ENCODE measurements around the gene RPS2.
A peak's percentile ranks its signal among the peaks of the same experiment; 100 is the strongest.

The RPS2 gene

GRCh38 chr16:1993731-1994131, 29.1 kb upstream of the RPS2 start:
- Histone ChIP-seq H3K4me3 (ENCODE audit: low read depth, low read length) (no peak overlapping the region), H3K79me2 (ENCODE audit: control insufficient read depth, insufficient read depth, low read length, poor library complexity) (no peaks in the 10 kb centered on the region), H3K18ac (ENCODE audit: low read length) (no peak overlapping the region), H3K79me1 (ENCODE audit: low read length) (peaks cover 5% of the 10 kb centered on the region), H2AK5ac (ENCODE audit: low read length) (no peak overlapping the region), H2AFZ (ENCODE audit: insufficient read depth, low read length, poor library complexity) (no peak overlapping the region), H3K4me1 (ENCODE audit: control insufficient read depth in 1 of 2, insufficient read depth in 2 of 2, low read length in 2 of 2) (peaks cover 9 to 18% of the 10 kb centered on the region in 2 experiments), H3K4ac (ENCODE audit: low read depth, low read length) (no peak overlapping the region), H3K27ac (ENCODE audit: low read depth, low read length) (no peak overlapping the region), H4K8ac (ENCODE audit: low read depth, low read length) (no peak overlapping the region), H3K9ac (ENCODE audit: low read length) (no peak overlapping the region), H2BK5ac (ENCODE audit: low read depth, low read length, poor library complexity) (no peak overlapping the region), H4K12ac (ENCODE audit: low read depth, low read length) (no peak overlapping the region), H2BK12ac (ENCODE audit: low read length) (no peak overlapping the region), H2BK120ac (ENCODE audit: insufficient read depth, low read length, poor library complexity) (no peak overlapping the region), H3K14ac (ENCODE audit: low read length) (no peak overlapping the region), H4K91ac (ENCODE audit: low read depth, low read length) (no peak overlapping the region), H3K23ac (ENCODE audit: low read length) (no peak overlapping the region), H3K4me2 (ENCODE audit: low read length) (no peak overlapping the region), H3K9me3 (ENCODE audit: insufficient read depth, low read depth, low read length) (peaks cover 19% of the 10 kb centered on the region), H3K27me3 (ENCODE audit: insufficient read depth, low read length) (peaks cover 31% of the 10 kb centered on the region), H3K36me3 (ENCODE audit: control insufficient read depth in 1 of 2, insufficient read depth in 2 of 2, low read length in 2 of 2) (peaks cover 14 to 20% of the 10 kb centered on the region in 2 experiments)
- peak in 1 of 2 donors; percentile 36 for DNase-seq
- WGBS (ENCODE audit: extremely low coverage, insufficient coverage, insufficient read length): no CpG with 5 or more reads among the region's 2 CpGs

- Histone ChIP-seq H3K9me3 (ENCODE audit: insufficient read depth, low read depth, low read length) (peaks cover 19% of the 10 kb centered on the region), H3K27ac (ENCODE audit: low read depth, low read length) (no peak overlapping the region), H3K27me3 (ENCODE audit: insufficient read depth, low read length) (peaks cover 33% of the 10 kb centered on the region), H3K79me1 (ENCODE audit: low read length) (peaks cover 5% of the 10 kb centered on the region), H3K9ac (ENCODE audit: low read length) (no peak overlapping the region), H2BK5ac (ENCODE audit: low read depth, low read length, poor library complexity) (no peak overlapping the region), H3K23ac (ENCODE audit: low read length) (no peak overlapping the region), H3K4me3 (ENCODE audit: low read depth, low read length) (peak overlapping the region; percentile 32), H2BK12ac (ENCODE audit: low read length) (no peak overlapping the region), H2BK120ac (ENCODE audit: insufficient read depth, low read length, poor library complexity) (no peak overlapping the region), H3K4me1 (ENCODE audit: control insufficient read depth in 1 of 2, insufficient read depth in 2 of 2, low read length in 2 of 2) (peaks cover 9 to 18% of the 10 kb centered on the region in 2 experiments), H4K8ac (ENCODE audit: low read depth, low read length) (peak overlapping the region; percentile 44), H3K4me2 (ENCODE audit: low read length) (peak overlapping the region; percentile 42), H3K36me3 (ENCODE audit: control insufficient read depth in 1 of 2, insufficient read depth in 2 of 2, low read length in 2 of 2) (peaks cover 5 to 10% of the 10 kb centered on the region in 2 experiments), H3K79me2 (ENCODE audit: control insufficient read depth, insufficient read depth, low read length, poor library complexity) (no peaks in the 10 kb centered on the region), H4K12ac (ENCODE audit: low read depth, low read length) (no peak overlapping the region), H3K18ac (ENCODE audit: low read length) (no peak overlapping the region), H2AK5ac (ENCODE audit: low read length) (no peak overlapping the region), H3K4ac (ENCODE audit: low read depth, low read length) (no peak overlapping the region), H4K91ac (ENCODE audit: low read depth, low read length) (no peak overlapping the region), H3K14ac (ENCODE audit: low read length) (no peak overlapping the region), H2AFZ (ENCODE audit: insufficient read depth, low read length, poor library complexity) (peak overlapping the region; percentile 28)
- no CpG with 5 or more reads among the region's 50 CpGs for WGBS (ENCODE audit: extremely low coverage, insufficient coverage, insufficient read length)
- DNase-seq: no peak
Observed at GRCh38 chr16:1992704-1993317, 28.2 kb upstream of the RPS2 start.

- Histone ChIP-seq H3K27ac (ENCODE audit: low read depth, low read length) (no peak overlapping the region), H3K4me3 (ENCODE audit: low read depth, low read length) (peak overlapping the region; percentile 42), H3K14ac (ENCODE audit: low read length) (peak overlapping the region; percentile 53), H3K23ac (ENCODE audit: low read length) (no peak overlapping the region), H3K4me2 (ENCODE audit: low read length) (peak overlapping the region; percentile 42), H3K4me1 (ENCODE audit: control insufficient read depth in 1 of 2, insufficient read depth in 2 of 2, low read length in 2 of 2) (peaks cover 9 to 18% of the 10 kb centered on the region in 2 experiments), H2AFZ (ENCODE audit: insufficient read depth, low read length, poor library complexity) (peak overlapping the region; percentile 89), H3K9me3 (ENCODE audit: insufficient read depth, low read depth, low read length) (peaks cover 19% of the 10 kb centered on the region), H2AK5ac (ENCODE audit: low read length) (no peak overlapping the region), H2BK5ac (ENCODE audit: low read depth, low read length, poor library complexity) (no peak overlapping the region), H4K91ac (ENCODE audit: low read depth, low read length) (peak overlapping the region; percentile 56), H4K8ac (ENCODE audit: low read depth, low read length) (peak overlapping the region; percentile 87), H3K36me3 (ENCODE audit: control insufficient read depth in 1 of 2, insufficient read depth in 2 of 2, low read length in 2 of 2) (peaks cover 5 to 6% of the 10 kb centered on the region in 2 experiments), H3K4ac (ENCODE audit: low read depth, low read length) (no peak overlapping the region), H3K18ac (ENCODE audit: low read length) (peak overlapping the region; percentile 78), H4K12ac (ENCODE audit: low read depth, low read length) (peak overlapping the region; percentile 34), H3K27me3 (ENCODE audit: insufficient read depth, low read length) (peaks cover 33% of the 10 kb centered on the region), H2BK120ac (ENCODE audit: insufficient read depth, low read length, poor library complexity) (no peak overlapping the region), H3K79me1 (ENCODE audit: low read length) (peaks cover 5% of the 10 kb centered on the region), H3K9ac (ENCODE audit: low read length) (no peak overlapping the region), H2BK12ac (ENCODE audit: low read length) (peak overlapping the region; percentile 25), H3K79me2 (ENCODE audit: control insufficient read depth, insufficient read depth, low read length, poor library complexity) (no peaks in the 10 kb centered on the region)
- WGBS (ENCODE audit: extremely low coverage, insufficient coverage, insufficient read length): no CpG with 5 or more reads among the region's 96 CpGs
- DNase-seq: peak; percentile 86 to 92
Observed at GRCh38 chr16:1991948-1992703, 27.5 kb upstream of the RPS2 start.

GRCh38 chr16:1991588-1991947, 26.9 kb upstream of the RPS2 start:
- no CpG with 5 or more reads among the region's 22 CpGs for WGBS (ENCODE audit: extremely low coverage, insufficient coverage, insufficient read length)
- H2BK12ac ChIP-seq (ENCODE audit: low read length): peak overlapping the region; percentile 25
- H3K79me2 ChIP-seq (ENCODE audit: control insufficient read depth, insufficient read depth, low read length, poor library complexity): no peaks in the 10 kb centered on the region
- peak overlapping the region; percentile 40 for H3K4me2 ChIP-seq (ENCODE audit: low read length)
- H2BK5ac ChIP-seq (ENCODE audit: low read depth, low read length, poor library complexity): no peak overlapping the region
- H2AFZ ChIP-seq (ENCODE audit: insufficient read depth, low read length, poor library complexity): peak overlapping the region; percentile 89
- peaks cover 6 to 7% of the 10 kb centered on the region in 2 experiments for H3K36me3 ChIP-seq (ENCODE audit: control insufficient read depth in 1 of 2, insufficient read depth in 2 of 2, low read length in 2 of 2)
- H4K91ac ChIP-seq (ENCODE audit: low read depth, low read length): peak overlapping the region; percentile 56
- H4K12ac ChIP-seq (ENCODE audit: low read depth, low read length): no peak overlapping the region
- H3K4me3 ChIP-seq (ENCODE audit: low read depth, low read length): peak overlapping the region; percentile 42
- no peak overlapping the region for H3K9ac ChIP-seq (ENCODE audit: low read length)
- H3K27me3 ChIP-seq (ENCODE audit: insufficient read depth, low read length): peaks cover 33% of the 10 kb centered on the region
- H3K79me1 ChIP-seq (ENCODE audit: low read length): peaks cover 5% of the 10 kb centered on the region
- no peak overlapping the region for H3K23ac ChIP-seq (ENCODE audit: low read length)
- no peak overlapping the region for H2BK120ac ChIP-seq (ENCODE audit: insufficient read depth, low read length, poor library complexity)
- peak overlapping the region; percentile 78 for H3K18ac ChIP-seq (ENCODE audit: low read length)
- no peak overlapping the region for H2AK5ac ChIP-seq (ENCODE audit: low read length)
- peak overlapping the region; percentile 53 for H3K14ac ChIP-seq (ENCODE audit: low read length)
- peaks cover 19% of the 10 kb centered on the region for H3K9me3 ChIP-seq (ENCODE audit: insufficient read depth, low read depth, low read length)
- no peak overlapping the region for H3K27ac ChIP-seq (ENCODE audit: low read depth, low read length)
- no peak for DNase-seq
- H3K4ac ChIP-seq (ENCODE audit: low read depth, low read length): no peak overlapping the region
- peaks cover 9 to 18% of the 10 kb centered on the region in 2 experiments for H3K4me1 ChIP-seq (ENCODE audit: control insufficient read depth in 1 of 2, insufficient read depth in 2 of 2, low read length in 2 of 2)
- peak overlapping the region; percentile 87 for H4K8ac ChIP-seq (ENCODE audit: low read depth, low read length)

All from trophoblast cell (in vitro differentiated cells and primary cell).